ENCODE data around the gene NUP62. TPM values are rescaled to one million over a fixed set of nuclear protein-coding genes. Genes with fewer than 3 reads are reported as not detected.

NUP62 gene
- polyA plus RNA-seq, 1 of the 3 experiments (the other 2 are of a cell fraction), result 16.2 TPM

- Histone ChIP-seq H4K20me1 (ENCODE audit: insufficient read depth) (peaks cover 59% of the 10 kb centered on the region; the same call in 1 of the 2 replicates), H3F3A (replicated peaks; ENCODE audit: insufficient read depth) (peaks cover 4% of the 10 kb centered on the region), H3K27me3 (ENCODE audit: insufficient read depth) (no peaks in the 10 kb centered on the region), H3K9ac (no peak overlapping the region), H3K4me3 (ENCODE audit: low read depth in 2 of 2, low read length in 1 of 2) (no peak overlapping the region), H3K9me2 (no peaks in the 10 kb centered on the region), H3K79me2 (ENCODE audit: insufficient read depth) (peaks cover 98% of the 10 kb centered on the region), H3K36me3 (replicated peaks in 1 of 2; ENCODE audit: control insufficient read depth in 1 of 2, insufficient read depth in 2 of 2, low read length in 1 of 2) (peaks cover 26 to 28% of the 10 kb centered on the region in 2 experiments), H3K27ac (ENCODE audit: low read depth in 2 of 2, low read length in 1 of 2) (no peak overlapping the region), H3K9me3 (no peaks in the 10 kb centered on the region), H2AFZ (ENCODE audit: low read depth) (no peak overlapping the region), H3K4me1 (ENCODE audit: control insufficient read depth in 1 of 2, insufficient read depth in 2 of 2, low read depth in 1 of 2, low read length in 1 of 2) (peaks cover 7 to 8% of the 10 kb centered on the region in 2 experiments; a peak in 2 of 4 replicates), H3K4me2 (no peak overlapping the region)
- no peak for TF ChIP-seq TEAD4 (IDR thresholded peaks at IDR 0.05; ENCODE audit: borderline replicate concordance, insufficient read depth)
- TF ChIP-seq TAF1 (IDR thresholded peaks at IDR 0.05; ENCODE audit: borderline replicate concordance, low read depth, low read length), result no peak
- no peak for TF ChIP-seq FOSL2 (IDR thresholded peaks at IDR 0.05; ENCODE audit: borderline replicate concordance, low read depth)
- no peak for TF ChIP-seq MAX (IDR thresholded peaks at IDR 0.05; ENCODE audit: low read depth)
- no peak for TF ChIP-seq EP300 (IDR thresholded peaks at IDR 0.05; ENCODE audit: borderline replicate concordance in 1 of 2, low read depth in 1 of 2, low read length in 1 of 2)
- no peak for TF ChIP-seq FOXM1 (IDR thresholded peaks at IDR 0.05; ENCODE audit: low read depth)
- no peak for TF ChIP-seq SMC3 (IDR thresholded peaks at IDR 0.05; ENCODE audit: low read depth, low read length)
- TF ChIP-seq GABPA (IDR thresholded peaks at IDR 0.05; ENCODE audit: low read depth), result no peak
- TF ChIP-seq RXRA (IDR thresholded peaks at IDR 0.05; ENCODE audit: borderline replicate concordance, low read depth), result no peak
- TF ChIP-seq GATA2 (CRISPR knock-in tag; IDR thresholded peaks at IDR 0.05), result no peak
- no peak for TF ChIP-seq IRF3 (IDR thresholded peaks at IDR 0.05; ENCODE audit: low read depth, low read length)
- TF ChIP-seq EZH2phosphoT487 (IDR thresholded peaks at IDR 0.05; ENCODE audit: borderline replicate concordance, low read depth), result no peak
- TF ChIP-seq ELF1 (IDR thresholded peaks at IDR 0.05), result no peak
- TF ChIP-seq FOXJ3 (CRISPR knock-in tag; IDR thresholded peaks at IDR 0.05), result no peak
- no peak for TF ChIP-seq USF1 (IDR thresholded peaks at IDR 0.05; ENCODE audit: borderline replicate concordance, low read depth)
- no peak for TF ChIP-seq RFX5 (IDR thresholded peaks at IDR 0.05; ENCODE audit: low read length)
- no peak for TF ChIP-seq PBX3 (IDR thresholded peaks at IDR 0.05)
- no peak for DNase-seq
- 94% methylated on average over 28 of the region's 31 CpGs for WGBS (ENCODE audit: low lambda C conversion rate)
- ChIA-PET CTCF (no interaction called here), POLR2A (no interaction called here)
Observed at GRCh38 chr19:49923055-49924003, 6.0 kb downstream of the NUP62 start.

Data from SK-N-SH (cell line).